Liver (tissue), 9 donors: ENCODE measurements around the gene NIFK. TPM values are rescaled to one million over a fixed set of nuclear protein-coding genes. Genes with fewer than 3 reads are reported as not detected.

Source experiments
- DNase-seq: peaks from one replicate; pipeline ENCODE4 v3.0.0-alpha.2; 2017; ENCODE audit warnings: low spot score
- H3K27ac ChIP-seq, 2 donors: one replicate each; pipeline ENCODE4 v1.7.0; 2013; ENCODE audit warnings: inconsistent platforms in 2 of 2, low read length in 2 of 2, control low read depth in 1 of 2, low read depth in 1 of 2, mild to moderate bottlenecking in 1 of 2
- H3K27me3 ChIP-seq, 4 donors: one replicate each; pipeline versions ENCODE4 v1.6.1 to v1.7.0; 2013; ENCODE audit warnings: low read length in 3 of 4, inconsistent platforms in 1 of 4, mild to moderate bottlenecking in 1 of 4, moderate library complexity in 1 of 4; ENCODE audit not compliant: control insufficient read depth in 4 of 4, insufficient read depth in 4 of 4
- H3K36me3 ChIP-seq, 4 donors: one replicate each; pipeline versions ENCODE4 v1.6.1 to v1.7.0; 2013; ENCODE audit warnings: low read length in 3 of 4, mild to moderate bottlenecking in 3 of 4, low read depth in 1 of 4, moderate library complexity in 1 of 4; ENCODE audit not compliant: control insufficient read depth in 4 of 4, insufficient read depth in 3 of 4
- H3K4me1 ChIP-seq, 4 donors: one replicate each; pipeline versions ENCODE4 v1.6.1 to v1.7.0; 2013; ENCODE audit warnings: low read length in 3 of 4, mild to moderate bottlenecking in 3 of 4, moderate library complexity in 1 of 4; ENCODE audit not compliant: control insufficient read depth in 4 of 4, insufficient read depth in 4 of 4
- H3K4me3 ChIP-seq, 3 donors: one replicate each; pipeline versions ENCODE4 v1.6.1 to v1.7.0; 2013; ENCODE audit warnings: low read length in 3 of 3, control low read depth in 1 of 3, low read depth in 1 of 3, mild to moderate bottlenecking in 1 of 3
- H3K9ac ChIP-seq, 2 donors: one replicate each; pipeline ENCODE4 v1.7.0; 2013; ENCODE audit warnings: low read length in 2 of 2, mild to moderate bottlenecking in 2 of 2, moderate library complexity in 2 of 2, control low read depth in 1 of 2, low read depth in 1 of 2
- H3K9me3 ChIP-seq, 4 donors: one replicate each; pipeline versions ENCODE4 v1.6.1 to v1.7.0; 2013; ENCODE audit warnings: low read length in 3 of 4; ENCODE audit not compliant: control insufficient read depth in 4 of 4
- EGR1 ChIP-seq, 2 donors: IDR thresholded peaks; 2 replicates each; pipeline ENCODE4 v1.6.1; 2016 to 2018; ENCODE audit warnings: antibody characterized with exemption in 2 of 2, low read depth in 2 of 2
- FOXA1 ChIP-seq: IDR thresholded peaks from 2 replicates; pipeline ENCODE4 v1.6.1; 2016; ENCODE audit warnings: antibody characterized with exemption
- FOXA2 ChIP-seq: IDR thresholded peaks from 2 replicates; pipeline ENCODE4 v1.6.1; 2016; ENCODE audit warnings: antibody characterized with exemption
- GABPA ChIP-seq, 2 donors: IDR thresholded peaks in 1 of 2; conservative IDR thresholded peaks in 1 of 2; 2 replicates each; pipeline ENCODE4 v1.6.1; 2016; ENCODE audit warnings: antibody characterized with exemption in 2 of 2, mild to moderate bottlenecking in 1 of 2, moderate library complexity in 1 of 2
- HNF4A ChIP-seq, 2 donors: conservative IDR thresholded peaks; 2 replicates each; pipeline ENCODE4 v1.6.1; 2016; ENCODE audit warnings: antibody characterized with exemption in 2 of 2, mild to moderate bottlenecking in 2 of 2
- HNF4G ChIP-seq: IDR thresholded peaks from 2 replicates; pipeline ENCODE4 v1.6.1; 2016; ENCODE audit warnings: antibody characterized with exemption
- JUND ChIP-seq, 2 donors: IDR thresholded peaks; 2 replicates each; pipeline ENCODE4 v1.6.1; 2016; ENCODE audit warnings: antibody characterized with exemption in 2 of 2
- NR2F2 ChIP-seq: IDR thresholded peaks from 2 replicates; pipeline ENCODE4 v1.6.1; 2016; ENCODE audit warnings: antibody characterized with exemption
- RAD21 ChIP-seq, 2 donors: IDR thresholded peaks; 2 replicates each; pipeline ENCODE4 v1.6.1; 2016; ENCODE audit warnings: antibody characterized with exemption in 2 of 2, mild to moderate bottlenecking in 2 of 2
- RXRA ChIP-seq, 2 donors: IDR thresholded peaks; 2 replicates each; pipeline ENCODE4 v1.6.1; 2017 to 2018; ENCODE audit warnings: antibody characterized with exemption in 2 of 2, mild to moderate bottlenecking in 1 of 2
- SP1 ChIP-seq: IDR thresholded peaks from 2 replicates; pipeline ENCODE4 v1.6.1; 2018; ENCODE audit warnings: antibody characterized with exemption, mild to moderate bottlenecking
- TAF1 ChIP-seq: conservative IDR thresholded peaks from 2 replicates; pipeline ENCODE4 v1.6.1; 2016; ENCODE audit warnings: antibody characterized with exemption, mild to moderate bottlenecking
- YY1 ChIP-seq: IDR thresholded peaks from 2 replicates; pipeline ENCODE4 v1.6.1; 2016; ENCODE audit warnings: antibody characterized with exemption, mild to moderate bottlenecking
- WGBS: extraction: QIAGEN DNeasy Blood & Tissue Kit; methylation state at CpG from one replicate; pipeline ENCODE4 v1.1.7; 2013; 5-methylcytosine and 5-hydroxymethylcytosine counted together
- polyA plus RNA-seq, 2 donors: library from polyadenylated mRNA; stranded (reverse) in 1 of 2; unstranded in 1 of 2; fragments of 200-250 nt in 1 of 2; fragments of >200 nt in 1 of 2; fragmentation: Nextera tagmentation in 1 of 2; extraction: Ambion mirVana in 1 of 2; gene quantifications; one replicate each; pipeline versions ENCODE4 v1.2.1 to v1.2.3, GENCODE V29; 2013 to 2015
- total RNA-seq, 2 donors: library from RNA; depleted of rRNA; stranded (reverse); fragments of >200 nt; gene quantifications; one replicate each; pipeline ENCODE4 v1.2.3, GENCODE V29; 2014
- TF ChIP-seq, protein P1 (sequence below): fragments of 150-350 bp; IDR thresholded peaks from 2 replicates; pipeline ENCODE4 v1.5.1; 2017; ENCODE audit warnings: improper control_type of control experiment, low read depth, low read length; ENCODE audit not compliant: missing input control
- TF ChIP-seq, protein P2 (sequence below): IDR thresholded peaks from 2 replicates; pipeline ENCODE4 v1.6.1; 2016; ENCODE audit warnings: antibody characterized with exemption
- TF ChIP-seq, protein P3 (sequence below): IDR thresholded peaks from 2 replicates; pipeline ENCODE4 v1.6.1; 2016; ENCODE audit warnings: antibody characterized with exemption
- TF ChIP-seq, protein P4 (sequence below): IDR thresholded peaks from 2 replicates; pipeline ENCODE4 v1.6.1; 2016; ENCODE audit warnings: antibody characterized with exemption, mild to moderate bottlenecking
- TF ChIP-seq, protein P5 (sequence below): IDR thresholded peaks from 2 replicates; pipeline ENCODE4 v1.6.1; 2016; ENCODE audit warnings: antibody characterized with exemption
- donor health status: healthy.
- donor health status: healthy.
- donor health status: healthy.
- donor health status: healthy.
- donor health status: healthy.

NIFK gene
- total and polyA plus RNA-seq, 4 donors, result 13.4 to 25.6 (median 16.2) TPM

DNA sequence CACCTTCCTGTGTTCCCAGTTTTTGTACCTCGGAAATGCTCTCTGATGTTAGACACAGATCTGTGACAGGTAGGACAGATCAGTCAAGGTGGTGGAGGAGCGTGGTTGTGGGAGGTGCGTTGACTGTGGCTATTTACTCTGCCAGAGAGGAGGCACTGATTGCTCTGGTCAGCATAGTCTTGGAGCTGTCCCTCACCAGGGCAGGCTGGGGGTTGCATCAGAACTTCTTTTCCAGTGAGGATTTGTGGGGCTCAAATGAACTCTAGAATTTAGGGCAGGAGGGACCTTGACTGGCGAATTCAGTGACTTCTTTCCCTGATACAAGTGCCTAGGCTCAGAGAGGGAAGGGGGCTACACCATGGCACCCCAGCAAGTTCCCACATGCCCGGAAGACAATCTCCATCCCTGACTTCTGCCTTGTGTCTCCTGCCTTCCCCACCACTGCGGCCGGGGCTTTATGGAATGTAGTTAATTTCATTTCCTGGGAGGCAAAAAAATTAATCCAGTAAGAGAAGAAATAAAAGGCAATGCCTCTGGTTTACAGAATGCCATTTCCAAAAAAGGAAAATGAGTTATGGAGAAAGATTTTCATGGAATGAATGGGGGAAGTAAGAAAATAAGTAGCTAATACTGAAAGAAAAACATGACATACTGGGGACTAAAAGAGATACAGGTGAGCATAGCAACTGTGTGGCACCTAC, 26.1 kb downstream of the NIFK start:
- Histone ChIP-seq H3K36me3 (no peaks in the 10 kb centered on the region), H3K9ac (no peak overlapping the region), H3K4me1 (peaks cover 0 to 1% (median under 1%) of the 10 kb centered on the region in 4 donors), H3K4me3 (no peak overlapping the region), H3K27me3 (no peaks in the 10 kb centered on the region), H3K27ac (no peak overlapping the region), H3K9me3 (no peaks in the 10 kb centered on the region)
- no peak for DNase-seq
- TF ChIP-seq FOXA2, result no peak
- TF ChIP-seq, protein P1, sequence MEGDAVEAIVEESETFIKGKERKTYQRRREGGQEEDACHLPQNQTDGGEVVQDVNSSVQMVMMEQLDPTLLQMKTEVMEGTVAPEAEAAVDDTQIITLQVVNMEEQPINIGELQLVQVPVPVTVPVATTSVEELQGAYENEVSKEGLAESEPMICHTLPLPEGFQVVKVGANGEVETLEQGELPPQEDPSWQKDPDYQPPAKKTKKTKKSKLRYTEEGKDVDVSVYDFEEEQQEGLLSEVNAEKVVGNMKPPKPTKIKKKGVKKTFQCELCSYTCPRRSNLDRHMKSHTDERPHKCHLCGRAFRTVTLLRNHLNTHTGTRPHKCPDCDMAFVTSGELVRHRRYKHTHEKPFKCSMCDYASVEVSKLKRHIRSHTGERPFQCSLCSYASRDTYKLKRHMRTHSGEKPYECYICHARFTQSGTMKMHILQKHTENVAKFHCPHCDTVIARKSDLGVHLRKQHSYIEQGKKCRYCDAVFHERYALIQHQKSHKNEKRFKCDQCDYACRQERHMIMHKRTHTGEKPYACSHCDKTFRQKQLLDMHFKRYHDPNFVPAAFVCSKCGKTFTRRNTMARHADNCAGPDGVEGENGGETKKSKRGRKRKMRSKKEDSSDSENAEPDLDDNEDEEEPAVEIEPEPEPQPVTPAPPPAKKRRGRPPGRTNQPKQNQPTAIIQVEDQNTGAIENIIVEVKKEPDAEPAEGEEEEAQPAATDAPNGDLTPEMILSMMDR, result no peak
- no peak for TF ChIP-seq NR2F2
- TF ChIP-seq FOXA1, result no peak
- TF ChIP-seq YY1, result no peak
- TF ChIP-seq HNF4G, result no peak
- TF ChIP-seq, protein P2, sequence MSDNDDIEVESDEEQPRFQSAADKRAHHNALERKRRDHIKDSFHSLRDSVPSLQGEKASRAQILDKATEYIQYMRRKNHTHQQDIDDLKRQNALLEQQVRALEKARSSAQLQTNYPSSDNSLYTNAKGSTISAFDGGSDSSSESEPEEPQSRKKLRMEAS, result no peak
- no peak for TF ChIP-seq GABPA (IDR thresholded peaks at IDR 0.05 in 1 of 2, conservative IDR thresholded peaks at IDR 0.05 in 1 of 2)
- TF ChIP-seq SP1, result no peak
- TF ChIP-seq TAF1, result no peak
- TF ChIP-seq HNF4A (conservative IDR thresholded peaks at IDR 0.05), result no peak
- TF ChIP-seq RXRA (IDR thresholded peaks at IDR 0.05), result no peak
- TF ChIP-seq, protein P3, sequence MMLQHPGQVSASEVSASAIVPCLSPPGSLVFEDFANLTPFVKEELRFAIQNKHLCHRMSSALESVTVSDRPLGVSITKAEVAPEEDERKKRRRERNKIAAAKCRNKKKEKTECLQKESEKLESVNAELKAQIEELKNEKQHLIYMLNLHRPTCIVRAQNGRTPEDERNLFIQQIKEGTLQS, result no peak
- TF ChIP-seq EGR1 (IDR thresholded peaks at IDR 0.05; ENCODE audit: low read depth in 2 of 2), result no peak
- TF ChIP-seq, protein P4, sequence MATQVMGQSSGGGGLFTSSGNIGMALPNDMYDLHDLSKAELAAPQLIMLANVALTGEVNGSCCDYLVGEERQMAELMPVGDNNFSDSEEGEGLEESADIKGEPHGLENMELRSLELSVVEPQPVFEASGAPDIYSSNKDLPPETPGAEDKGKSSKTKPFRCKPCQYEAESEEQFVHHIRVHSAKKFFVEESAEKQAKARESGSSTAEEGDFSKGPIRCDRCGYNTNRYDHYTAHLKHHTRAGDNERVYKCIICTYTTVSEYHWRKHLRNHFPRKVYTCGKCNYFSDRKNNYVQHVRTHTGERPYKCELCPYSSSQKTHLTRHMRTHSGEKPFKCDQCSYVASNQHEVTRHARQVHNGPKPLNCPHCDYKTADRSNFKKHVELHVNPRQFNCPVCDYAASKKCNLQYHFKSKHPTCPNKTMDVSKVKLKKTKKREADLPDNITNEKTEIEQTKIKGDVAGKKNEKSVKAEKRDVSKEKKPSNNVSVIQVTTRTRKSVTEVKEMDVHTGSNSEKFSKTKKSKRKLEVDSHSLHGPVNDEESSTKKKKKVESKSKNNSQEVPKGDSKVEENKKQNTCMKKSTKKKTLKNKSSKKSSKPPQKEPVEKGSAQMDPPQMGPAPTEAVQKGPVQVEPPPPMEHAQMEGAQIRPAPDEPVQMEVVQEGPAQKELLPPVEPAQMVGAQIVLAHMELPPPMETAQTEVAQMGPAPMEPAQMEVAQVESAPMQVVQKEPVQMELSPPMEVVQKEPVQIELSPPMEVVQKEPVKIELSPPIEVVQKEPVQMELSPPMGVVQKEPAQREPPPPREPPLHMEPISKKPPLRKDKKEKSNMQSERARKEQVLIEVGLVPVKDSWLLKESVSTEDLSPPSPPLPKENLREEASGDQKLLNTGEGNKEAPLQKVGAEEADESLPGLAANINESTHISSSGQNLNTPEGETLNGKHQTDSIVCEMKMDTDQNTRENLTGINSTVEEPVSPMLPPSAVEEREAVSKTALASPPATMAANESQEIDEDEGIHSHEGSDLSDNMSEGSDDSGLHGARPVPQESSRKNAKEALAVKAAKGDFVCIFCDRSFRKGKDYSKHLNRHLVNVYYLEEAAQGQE, result no peak
- no peak for TF ChIP-seq JUND (IDR thresholded peaks at IDR 0.05)
- no peak for TF ChIP-seq RAD21 (IDR thresholded peaks at IDR 0.05)
- TF ChIP-seq, protein P5, sequence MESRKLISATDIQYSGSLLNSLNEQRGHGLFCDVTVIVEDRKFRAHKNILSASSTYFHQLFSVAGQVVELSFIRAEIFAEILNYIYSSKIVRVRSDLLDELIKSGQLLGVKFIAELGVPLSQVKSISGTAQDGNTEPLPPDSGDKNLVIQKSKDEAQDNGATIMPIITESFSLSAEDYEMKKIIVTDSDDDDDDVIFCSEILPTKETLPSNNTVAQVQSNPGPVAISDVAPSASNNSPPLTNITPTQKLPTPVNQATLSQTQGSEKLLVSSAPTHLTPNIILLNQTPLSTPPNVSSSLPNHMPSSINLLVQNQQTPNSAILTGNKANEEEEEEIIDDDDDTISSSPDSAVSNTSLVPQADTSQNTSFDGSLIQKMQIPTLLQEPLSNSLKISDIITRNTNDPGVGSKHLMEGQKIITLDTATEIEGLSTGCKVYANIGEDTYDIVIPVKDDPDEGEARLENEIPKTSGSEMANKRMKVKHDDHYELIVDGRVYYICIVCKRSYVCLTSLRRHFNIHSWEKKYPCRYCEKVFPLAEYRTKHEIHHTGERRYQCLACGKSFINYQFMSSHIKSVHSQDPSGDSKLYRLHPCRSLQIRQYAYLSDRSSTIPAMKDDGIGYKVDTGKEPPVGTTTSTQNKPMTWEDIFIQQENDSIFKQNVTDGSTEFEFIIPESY, result no peak
- 82% methylated on average over 7 of the region's 7 CpGs for WGBS
